ENCODE results near the gene BUD23.
A peak's percentile ranks its signal among the peaks of the same experiment; 100 is the strongest.

DNA sequence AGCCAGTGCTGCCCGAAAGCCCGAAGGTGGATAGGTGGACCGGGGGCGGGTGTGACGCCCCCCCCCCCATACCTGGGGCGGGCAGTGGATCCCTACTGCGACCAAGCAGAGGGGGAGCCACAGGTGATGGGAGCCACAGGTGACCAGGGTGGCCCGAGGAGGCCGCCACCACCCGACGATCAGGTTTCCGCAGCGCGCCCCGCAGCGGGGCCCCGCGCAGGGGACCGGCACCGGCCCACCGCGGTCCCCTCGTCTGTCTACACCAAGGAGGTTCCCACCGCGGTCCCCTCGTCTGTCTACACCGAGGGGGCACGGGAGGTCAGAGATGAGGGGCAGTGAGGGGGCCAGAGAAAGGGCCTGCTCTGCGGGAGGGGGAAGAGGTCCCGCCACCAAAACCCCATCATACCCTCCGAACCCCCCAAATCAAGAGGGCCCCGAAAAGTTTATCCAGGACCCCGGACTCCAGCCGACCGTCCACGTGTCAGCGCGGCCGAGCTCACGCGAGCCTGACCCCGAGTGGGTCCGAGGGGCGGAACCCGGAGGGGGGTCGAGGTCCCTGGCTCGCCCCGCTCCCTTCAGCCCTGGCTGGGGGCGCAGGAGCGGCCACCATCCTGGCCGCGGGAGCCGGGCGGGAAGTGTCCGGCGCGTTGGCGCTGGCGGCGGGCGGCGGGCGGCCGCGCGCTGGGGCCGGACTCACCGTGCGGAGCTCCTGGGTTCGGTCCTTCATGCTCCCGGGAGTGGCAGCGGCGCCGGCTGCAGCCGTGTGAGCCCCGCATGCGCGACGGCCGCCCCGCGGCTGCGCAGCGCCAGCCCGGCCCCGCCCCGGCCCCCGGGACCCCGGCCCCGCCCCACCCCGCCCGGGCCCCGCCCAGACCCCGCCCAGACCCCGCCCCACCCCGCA, 35.8 kb downstream of the BUD23 start, which contains the start of gene STX1A:
- TF ChIP-seq, protein P1, sequence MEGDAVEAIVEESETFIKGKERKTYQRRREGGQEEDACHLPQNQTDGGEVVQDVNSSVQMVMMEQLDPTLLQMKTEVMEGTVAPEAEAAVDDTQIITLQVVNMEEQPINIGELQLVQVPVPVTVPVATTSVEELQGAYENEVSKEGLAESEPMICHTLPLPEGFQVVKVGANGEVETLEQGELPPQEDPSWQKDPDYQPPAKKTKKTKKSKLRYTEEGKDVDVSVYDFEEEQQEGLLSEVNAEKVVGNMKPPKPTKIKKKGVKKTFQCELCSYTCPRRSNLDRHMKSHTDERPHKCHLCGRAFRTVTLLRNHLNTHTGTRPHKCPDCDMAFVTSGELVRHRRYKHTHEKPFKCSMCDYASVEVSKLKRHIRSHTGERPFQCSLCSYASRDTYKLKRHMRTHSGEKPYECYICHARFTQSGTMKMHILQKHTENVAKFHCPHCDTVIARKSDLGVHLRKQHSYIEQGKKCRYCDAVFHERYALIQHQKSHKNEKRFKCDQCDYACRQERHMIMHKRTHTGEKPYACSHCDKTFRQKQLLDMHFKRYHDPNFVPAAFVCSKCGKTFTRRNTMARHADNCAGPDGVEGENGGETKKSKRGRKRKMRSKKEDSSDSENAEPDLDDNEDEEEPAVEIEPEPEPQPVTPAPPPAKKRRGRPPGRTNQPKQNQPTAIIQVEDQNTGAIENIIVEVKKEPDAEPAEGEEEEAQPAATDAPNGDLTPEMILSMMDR (IDR thresholded peaks at IDR 0.05; ENCODE audit: low read depth, low read length): no peak
- peak; percentile 50 for TF ChIP-seq POLR2A (IDR thresholded peaks at IDR 0.05; ENCODE audit: extremely low read depth, insufficient read length)
- TF ChIP-seq, protein P2, sequence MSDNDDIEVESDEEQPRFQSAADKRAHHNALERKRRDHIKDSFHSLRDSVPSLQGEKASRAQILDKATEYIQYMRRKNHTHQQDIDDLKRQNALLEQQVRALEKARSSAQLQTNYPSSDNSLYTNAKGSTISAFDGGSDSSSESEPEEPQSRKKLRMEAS (IDR thresholded peaks at IDR 0.05; ENCODE audit: low read depth, low read length): peak; percentile 58

Measured in NB4 (cell line).